Mammary epithelial cell (primary cell): ENCODE measurements around the gene UPK1A.

ENCODE experiments used
- EZH2 ChIP-seq: IDR thresholded peaks from 2 replicates; pipeline ENCODE4 v1.6.1; 2012; ENCODE audit warnings: low read length, inconsistent platforms, borderline replicate concordance
- TF ChIP-seq, protein P1 (sequence below), 2 donors: IDR thresholded peaks in 1 of 2; conservative IDR thresholded peaks in 1 of 2; 2 replicates each; pipeline ENCODE4 v1.5.1; 2011 to 2012; ENCODE audit warnings: inconsistent platforms in 2 of 2, low read length in 2 of 2, mild to moderate bottlenecking in 2 of 2, control low read depth in 1 of 2, low read depth in 1 of 2; ENCODE audit not compliant: insufficient read depth in 1 of 2; ENCODE audit errors: extremely low read depth in 1 of 2

DNA sequence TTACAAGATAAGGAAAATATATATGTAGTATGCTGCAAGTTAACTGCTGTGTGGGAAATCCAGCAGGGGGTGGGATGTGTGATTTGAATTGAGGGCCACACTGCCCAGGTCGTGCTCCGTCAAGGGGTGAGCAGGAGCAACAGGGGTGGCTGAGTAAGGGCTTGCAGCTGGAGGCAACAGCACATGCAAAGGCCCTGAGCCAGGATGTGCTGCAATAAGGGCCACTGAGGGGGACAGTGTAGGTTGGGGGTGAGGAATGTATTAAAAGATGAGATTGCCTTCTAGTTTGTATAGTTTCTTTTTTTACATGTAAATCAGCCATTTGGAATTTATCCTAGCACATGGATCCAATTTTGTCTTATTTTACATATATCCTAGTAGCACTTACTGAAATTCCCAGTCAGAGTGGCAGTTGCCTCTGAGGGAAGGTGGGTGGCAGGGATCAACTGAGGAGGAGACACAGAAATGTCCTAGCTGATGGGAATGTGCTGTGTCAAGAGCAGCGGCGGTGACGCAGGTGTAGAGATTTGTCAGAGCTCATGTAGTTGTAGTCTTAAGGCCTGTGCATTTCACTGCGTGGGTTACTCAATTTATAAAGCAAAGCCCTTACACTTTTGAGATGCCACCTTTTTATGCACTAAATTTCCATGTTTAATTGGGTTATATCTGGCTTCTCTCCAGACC is 42.8 kb upstream of the UPK1A start:
- TF ChIP-seq, protein P1, sequence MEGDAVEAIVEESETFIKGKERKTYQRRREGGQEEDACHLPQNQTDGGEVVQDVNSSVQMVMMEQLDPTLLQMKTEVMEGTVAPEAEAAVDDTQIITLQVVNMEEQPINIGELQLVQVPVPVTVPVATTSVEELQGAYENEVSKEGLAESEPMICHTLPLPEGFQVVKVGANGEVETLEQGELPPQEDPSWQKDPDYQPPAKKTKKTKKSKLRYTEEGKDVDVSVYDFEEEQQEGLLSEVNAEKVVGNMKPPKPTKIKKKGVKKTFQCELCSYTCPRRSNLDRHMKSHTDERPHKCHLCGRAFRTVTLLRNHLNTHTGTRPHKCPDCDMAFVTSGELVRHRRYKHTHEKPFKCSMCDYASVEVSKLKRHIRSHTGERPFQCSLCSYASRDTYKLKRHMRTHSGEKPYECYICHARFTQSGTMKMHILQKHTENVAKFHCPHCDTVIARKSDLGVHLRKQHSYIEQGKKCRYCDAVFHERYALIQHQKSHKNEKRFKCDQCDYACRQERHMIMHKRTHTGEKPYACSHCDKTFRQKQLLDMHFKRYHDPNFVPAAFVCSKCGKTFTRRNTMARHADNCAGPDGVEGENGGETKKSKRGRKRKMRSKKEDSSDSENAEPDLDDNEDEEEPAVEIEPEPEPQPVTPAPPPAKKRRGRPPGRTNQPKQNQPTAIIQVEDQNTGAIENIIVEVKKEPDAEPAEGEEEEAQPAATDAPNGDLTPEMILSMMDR (conservative IDR thresholded peaks at IDR 0.05 in 1 of 2, IDR thresholded peaks at IDR 0.05 in 1 of 2; ENCODE audit: extremely low read depth in 1 of 2, insufficient read depth in 1 of 2, low read depth in 1 of 2, low read length in 2 of 2) = no peak
- no peak for TF ChIP-seq EZH2
